ENCODE results near the gene KCNK10. TPM values are rescaled to one million over a fixed set of nuclear protein-coding genes. Genes with fewer than 3 reads are reported as not detected.

The KCNK10 gene
- total and polyA plus RNA-seq, 4 donors, result 0.01 TPM; not detected in 3

DNA sequence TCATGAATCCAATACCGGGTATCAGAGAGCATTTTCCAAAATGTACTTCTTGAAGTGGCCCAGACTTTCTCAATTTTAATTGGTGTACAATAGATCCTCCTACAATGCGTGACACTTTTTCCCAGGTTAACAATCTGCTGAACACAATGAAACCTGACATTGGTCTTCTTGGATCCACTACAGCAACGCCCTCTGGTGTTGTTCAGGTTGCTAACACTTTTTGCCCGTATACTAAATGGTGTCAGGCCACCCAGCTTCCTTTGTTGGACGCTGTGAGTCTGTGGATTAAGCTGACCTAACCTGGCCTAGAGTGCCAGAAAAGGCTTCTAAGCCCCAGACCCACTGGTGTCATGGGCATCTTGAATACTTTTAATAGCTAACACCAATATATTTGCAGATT is 89.2 kb downstream of the KCNK10 start:
- H3K9me3 ChIP-seq (ENCODE audit: control insufficient read depth in 4 of 4, insufficient read depth in 3 of 4, low read length in 3 of 4), result no peaks in the 10 kb centered on the region
- WGBS, 2 donors, result 64 to 69% methylated on average over 5 of the region's 5 CpGs
- H3K4me1 ChIP-seq (ENCODE audit: control insufficient read depth in 5 of 5, insufficient read depth in 5 of 5, low read length in 5 of 5), result peaks cover 0 to 3% (median 0%) of the 10 kb centered on the region in 5 donors
- no peak for ATAC-seq (ENCODE audit: insufficient read depth, low FRiP score)
- TF ChIP-seq, protein P1, sequence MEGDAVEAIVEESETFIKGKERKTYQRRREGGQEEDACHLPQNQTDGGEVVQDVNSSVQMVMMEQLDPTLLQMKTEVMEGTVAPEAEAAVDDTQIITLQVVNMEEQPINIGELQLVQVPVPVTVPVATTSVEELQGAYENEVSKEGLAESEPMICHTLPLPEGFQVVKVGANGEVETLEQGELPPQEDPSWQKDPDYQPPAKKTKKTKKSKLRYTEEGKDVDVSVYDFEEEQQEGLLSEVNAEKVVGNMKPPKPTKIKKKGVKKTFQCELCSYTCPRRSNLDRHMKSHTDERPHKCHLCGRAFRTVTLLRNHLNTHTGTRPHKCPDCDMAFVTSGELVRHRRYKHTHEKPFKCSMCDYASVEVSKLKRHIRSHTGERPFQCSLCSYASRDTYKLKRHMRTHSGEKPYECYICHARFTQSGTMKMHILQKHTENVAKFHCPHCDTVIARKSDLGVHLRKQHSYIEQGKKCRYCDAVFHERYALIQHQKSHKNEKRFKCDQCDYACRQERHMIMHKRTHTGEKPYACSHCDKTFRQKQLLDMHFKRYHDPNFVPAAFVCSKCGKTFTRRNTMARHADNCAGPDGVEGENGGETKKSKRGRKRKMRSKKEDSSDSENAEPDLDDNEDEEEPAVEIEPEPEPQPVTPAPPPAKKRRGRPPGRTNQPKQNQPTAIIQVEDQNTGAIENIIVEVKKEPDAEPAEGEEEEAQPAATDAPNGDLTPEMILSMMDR (IDR thresholded peaks at IDR 0.05; ENCODE audit: control extremely low read depth, extremely low read depth), result no peak
- no peak overlapping the region for H3K9ac ChIP-seq (ENCODE audit: insufficient read depth in 1 of 2, low read length in 2 of 2)
- H3K27ac ChIP-seq (ENCODE audit: low read depth in 1 of 2, low read length in 1 of 2), result no peak overlapping the region
- peak in 1 of 3 donors; percentile 7 for DNase-seq
- H3K27me3 ChIP-seq (ENCODE audit: control insufficient read depth in 3 of 3, insufficient read depth in 3 of 3, low read length in 2 of 3), result no peaks in the 10 kb centered on the region
- H3K4me3 ChIP-seq, result no peak overlapping the region
- no peaks in the 10 kb centered on the region for H3K36me3 ChIP-seq (ENCODE audit: control insufficient read depth in 4 of 4, insufficient read depth in 4 of 4, low read length in 4 of 4)

DNA sequence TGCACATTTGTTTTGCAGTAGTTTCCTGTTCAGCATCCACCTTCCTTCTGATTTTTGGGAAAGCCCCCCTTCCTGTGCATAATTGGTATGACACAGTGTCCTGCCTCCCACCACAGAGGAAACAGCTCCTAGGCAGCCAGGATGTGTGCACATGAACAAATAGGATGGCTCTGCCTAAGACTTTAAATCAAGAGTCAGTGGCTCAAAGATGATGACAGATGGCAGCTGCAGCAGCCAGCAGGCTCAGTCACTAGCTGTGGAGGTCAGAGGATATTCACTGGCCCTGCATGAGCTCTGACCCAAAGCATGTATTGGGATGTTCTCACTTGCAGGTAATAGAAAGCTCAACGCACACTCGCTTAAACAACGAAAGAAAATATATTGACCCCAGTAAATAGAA is 90.3 kb downstream of the KCNK10 start:
- DNase-seq (peak in 2 of 3 donors; percentile 9 to 10), ATAC-seq (ENCODE audit: insufficient read depth, low FRiP score) (no peak)
- Histone ChIP-seq H3K9me3 (ENCODE audit: control insufficient read depth in 4 of 4, insufficient read depth in 3 of 4, low read length in 3 of 4) (no peaks in the 10 kb centered on the region), H3K9ac (ENCODE audit: insufficient read depth in 1 of 2, low read length in 2 of 2) (no peak overlapping the region), H3K27ac (ENCODE audit: low read depth in 1 of 2, low read length in 1 of 2) (no peak overlapping the region), H3K4me3 (no peak overlapping the region), H3K36me3 (ENCODE audit: control insufficient read depth in 4 of 4, insufficient read depth in 4 of 4, low read length in 4 of 4) (no peaks in the 10 kb centered on the region), H3K4me1 (ENCODE audit: control insufficient read depth in 5 of 5, insufficient read depth in 5 of 5, low read length in 5 of 5) (peaks cover 0 to 3% (median 0%) of the 10 kb centered on the region in 5 donors), H3K27me3 (ENCODE audit: control insufficient read depth in 3 of 3, insufficient read depth in 3 of 3, low read length in 2 of 3) (no peaks in the 10 kb centered on the region)
- TF ChIP-seq, protein P1 (IDR thresholded peaks at IDR 0.05; ENCODE audit: control extremely low read depth, extremely low read depth), result no peak
- 84 to 96% methylated on average over 3 of the region's 3 CpGs for WGBS, 2 donors

GRCh38 chr14:88231603-88232002 is 91.5 kb downstream of the KCNK10 start:
- H3K36me3 ChIP-seq (ENCODE audit: control insufficient read depth in 4 of 4, insufficient read depth in 4 of 4, low read length in 4 of 4), result no peaks in the 10 kb centered on the region
- H3K27ac ChIP-seq (ENCODE audit: low read depth in 1 of 2, low read length in 1 of 2), result no peak overlapping the region
- ATAC-seq (ENCODE audit: insufficient read depth, low FRiP score) (no peak), DNase-seq (no peak)
- no peaks in the 10 kb centered on the region for H3K9me3 ChIP-seq (ENCODE audit: control insufficient read depth in 4 of 4, insufficient read depth in 3 of 4, low read length in 3 of 4)
- WGBS, 2 donors, result 61 to 80% methylated on average over 5 of the region's 5 CpGs
- TF ChIP-seq, protein P1 (IDR thresholded peaks at IDR 0.05; ENCODE audit: control extremely low read depth, extremely low read depth), result no peak
- no peak overlapping the region for H3K4me3 ChIP-seq
- H3K9ac ChIP-seq (ENCODE audit: insufficient read depth in 1 of 2, low read length in 2 of 2), result no peak overlapping the region
- peaks cover 0 to 3% (median 0%) of the 10 kb centered on the region in 5 donors for H3K4me1 ChIP-seq (ENCODE audit: control insufficient read depth in 5 of 5, insufficient read depth in 5 of 5, low read length in 5 of 5)
- no peaks in the 10 kb centered on the region for H3K27me3 ChIP-seq (ENCODE audit: control insufficient read depth in 3 of 3, insufficient read depth in 3 of 3, low read length in 2 of 3)

DNA sequence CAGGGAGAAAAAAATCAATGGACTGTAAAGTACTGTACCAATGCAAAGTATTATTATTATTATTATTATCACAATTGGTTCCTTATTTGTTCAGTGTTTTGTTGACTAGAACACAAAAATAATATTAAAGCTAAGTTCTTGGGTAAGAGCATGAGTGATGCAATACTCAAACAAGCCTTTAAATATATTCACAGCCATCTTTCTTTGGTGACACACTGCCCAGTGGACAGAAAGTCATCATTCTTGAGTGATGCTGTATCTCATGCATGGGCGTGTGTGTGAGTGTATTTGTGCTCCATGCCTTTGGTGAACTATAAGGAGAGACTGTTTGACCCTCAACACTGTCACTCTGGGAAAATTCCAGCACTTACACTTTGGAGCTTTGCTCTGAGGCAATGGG is 93.6 kb downstream of the KCNK10 start:
- Histone ChIP-seq H3K9ac (ENCODE audit: insufficient read depth in 1 of 2, low read length in 2 of 2) (no peak overlapping the region), H3K27me3 (ENCODE audit: control insufficient read depth in 3 of 3, insufficient read depth in 3 of 3, low read length in 2 of 3) (no peaks in the 10 kb centered on the region), H3K4me1 (ENCODE audit: control insufficient read depth in 5 of 5, insufficient read depth in 5 of 5, low read length in 5 of 5) (peaks cover 0 to 3% (median 0%) of the 10 kb centered on the region in 5 donors), H3K9me3 (ENCODE audit: control insufficient read depth in 4 of 4, insufficient read depth in 3 of 4, low read length in 3 of 4) (no peaks in the 10 kb centered on the region), H3K4me3 (no peak overlapping the region), H3K27ac (ENCODE audit: low read depth in 1 of 2, low read length in 1 of 2) (no peak overlapping the region), H3K36me3 (ENCODE audit: control insufficient read depth in 4 of 4, insufficient read depth in 4 of 4, low read length in 4 of 4) (no peaks in the 10 kb centered on the region)
- DNase-seq (no peak), ATAC-seq (ENCODE audit: insufficient read depth, low FRiP score) (no peak)
- 87 to 90% methylated on average over 1 of the region's 1 CpG for WGBS, 2 donors
- TF ChIP-seq, protein P1 (IDR thresholded peaks at IDR 0.05; ENCODE audit: control extremely low read depth, extremely low read depth), result no peak
